Calu3 (cell line): ENCODE results near the gene PRAF2. TPM values are rescaled to one million over a fixed set of nuclear protein-coding genes. Genes with fewer than 3 reads are reported as not detected.

ENCODE experiments used
- BruUV-seq: library from RNA; stranded (reverse); fragments of 400-500 nt; replicated peaks from 2 replicates; lab custom pipeline; 2021; lab: Mats Ljungman, UMichigan
- CTCF ChIA-PET: fragments of 300-600 bp; sonication (Branson Sonifier 250); formaldehyde crosslinking; loops from one replicate; lab custom pipeline; 2022; ENCODE audit warnings: antibody characterized with exemption; lab: Charles Lee
- DNase-seq: peaks from one replicate; pipeline ENCODE4 v3.0.0; 2022
- H3K27ac Mint-ChIP-seq: one replicate; pipeline ENCODE4 v1.8.0; 2022; ENCODE audit warnings: mixed read lengths; ENCODE audit not compliant: unreplicated experiment
- H3K27me3 Mint-ChIP-seq: one replicate; pipeline ENCODE4 v1.8.0; 2022; ENCODE audit warnings: mixed read lengths; ENCODE audit not compliant: unreplicated experiment
- H3K36me3 Mint-ChIP-seq: one replicate; pipeline ENCODE4 v1.8.0; 2022; ENCODE audit warnings: mild to moderate bottlenecking, moderate library complexity, mixed read lengths; ENCODE audit not compliant: insufficient read depth, unreplicated experiment
- H3K4me1 Mint-ChIP-seq: one replicate; pipeline ENCODE4 v1.8.0; 2022; ENCODE audit warnings: mild to moderate bottlenecking, low read depth, mixed read lengths; ENCODE audit not compliant: unreplicated experiment
- H3K4me3 Mint-ChIP-seq: one replicate; pipeline ENCODE4 v1.8.0; 2022; ENCODE audit warnings: mild to moderate bottlenecking, low read depth, moderate library complexity, mixed read lengths; ENCODE audit not compliant: unreplicated experiment
- H3K9me3 Mint-ChIP-seq: one replicate; pipeline ENCODE4 v1.8.0; 2022; ENCODE audit warnings: low read depth, mixed read lengths; ENCODE audit not compliant: unreplicated experiment
- intact Hi-C: fragments of 100-400 bp; cut with micrococcal nuclease; formaldehyde crosslinking; loops from one replicate; pipeline ENCODE4 v1.10.0; 2022; ENCODE audit not compliant: unreplicated experiment
- total RNA-seq: library from RNA; stranded (reverse); gene quantifications from 2 replicates; pipeline ENCODE4 v1.2.3, GENCODE V29; 2022
- TF ChIP-seq, protein P1 (sequence below): fragments of 200-600 bp; IDR thresholded peaks from one replicate; pipeline ENCODE4 v1.8.0; 2022; ENCODE audit warnings: antibody characterized with exemption; ENCODE audit not compliant: unreplicated experiment

Gene PRAF2
- total RNA-seq, 1 experiment from 2014 or later = 16.1 TPM

DNA sequence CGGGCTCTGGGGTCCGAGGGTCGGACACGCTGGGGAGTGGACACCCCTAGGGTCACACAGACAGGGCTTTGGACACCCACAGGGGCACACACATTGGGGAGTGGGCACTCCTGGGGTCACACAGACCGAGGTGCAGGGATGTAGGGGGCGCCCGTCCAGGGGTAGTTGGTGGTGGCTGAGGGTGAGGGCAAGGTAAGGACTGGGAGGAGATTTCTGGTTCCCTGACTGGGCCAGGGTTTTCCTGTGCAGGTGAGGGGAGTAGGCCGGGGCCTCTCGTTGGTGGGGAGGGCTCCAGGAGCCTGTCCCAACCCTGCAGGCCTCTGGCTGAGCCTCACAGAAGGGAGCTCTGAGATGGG, 27.8 kb upstream of the PRAF2 start:
- H3K9me3 Mint-ChIP-seq = no peaks in the 10 kb centered on the region
- CTCF ChIA-PET = interaction anchor here (1.0 kb wide), 1 partner anchor 54 kb away, joined by 4 read pairs; no protein-coding TSS in a partner anchor
- peaks cover 8% of the 10 kb centered on the region for H3K4me1 Mint-ChIP-seq
- no peak for DNase-seq
- H3K27ac Mint-ChIP-seq = peak overlapping the region; percentile 75
- peak overlapping the region; percentile 87 for H3K4me3 Mint-ChIP-seq
- TF ChIP-seq, protein P1, sequence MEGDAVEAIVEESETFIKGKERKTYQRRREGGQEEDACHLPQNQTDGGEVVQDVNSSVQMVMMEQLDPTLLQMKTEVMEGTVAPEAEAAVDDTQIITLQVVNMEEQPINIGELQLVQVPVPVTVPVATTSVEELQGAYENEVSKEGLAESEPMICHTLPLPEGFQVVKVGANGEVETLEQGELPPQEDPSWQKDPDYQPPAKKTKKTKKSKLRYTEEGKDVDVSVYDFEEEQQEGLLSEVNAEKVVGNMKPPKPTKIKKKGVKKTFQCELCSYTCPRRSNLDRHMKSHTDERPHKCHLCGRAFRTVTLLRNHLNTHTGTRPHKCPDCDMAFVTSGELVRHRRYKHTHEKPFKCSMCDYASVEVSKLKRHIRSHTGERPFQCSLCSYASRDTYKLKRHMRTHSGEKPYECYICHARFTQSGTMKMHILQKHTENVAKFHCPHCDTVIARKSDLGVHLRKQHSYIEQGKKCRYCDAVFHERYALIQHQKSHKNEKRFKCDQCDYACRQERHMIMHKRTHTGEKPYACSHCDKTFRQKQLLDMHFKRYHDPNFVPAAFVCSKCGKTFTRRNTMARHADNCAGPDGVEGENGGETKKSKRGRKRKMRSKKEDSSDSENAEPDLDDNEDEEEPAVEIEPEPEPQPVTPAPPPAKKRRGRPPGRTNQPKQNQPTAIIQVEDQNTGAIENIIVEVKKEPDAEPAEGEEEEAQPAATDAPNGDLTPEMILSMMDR = no peak
- intact Hi-C loops = no loop called here
- peaks cover 32% of the 10 kb centered on the region for H3K36me3 Mint-ChIP-seq
- no TSS peak for BruUV-seq
- H3K27me3 Mint-ChIP-seq = no peaks in the 10 kb centered on the region

- peaks cover 26% of the 10 kb centered on the region for H3K36me3 Mint-ChIP-seq
- peak; percentile 93 for DNase-seq
- peak overlapping the region; percentile 75 for H3K27ac Mint-ChIP-seq
- intact Hi-C loops = no loop called here
- peak overlapping the region; percentile 87 for H3K4me3 Mint-ChIP-seq
- TF ChIP-seq, protein P1 = no peak
- CTCF ChIA-PET = interaction anchor here (0.6 to 1.0 kb wide), 3 partner anchors 55 to 89 kb away, joined by 3 to 4 read pairs (median 3); no protein-coding TSS in a partner anchor
- H3K4me1 Mint-ChIP-seq = peaks cover 8% of the 10 kb centered on the region
- H3K9me3 Mint-ChIP-seq = no peaks in the 10 kb centered on the region
- BruUV-seq = TSS peak; percentile 74
- H3K27me3 Mint-ChIP-seq = no peaks in the 10 kb centered on the region
Observed at GRCh38 chrX:49100704-49101628, 27.2 kb upstream of the PRAF2 start.

DNA sequence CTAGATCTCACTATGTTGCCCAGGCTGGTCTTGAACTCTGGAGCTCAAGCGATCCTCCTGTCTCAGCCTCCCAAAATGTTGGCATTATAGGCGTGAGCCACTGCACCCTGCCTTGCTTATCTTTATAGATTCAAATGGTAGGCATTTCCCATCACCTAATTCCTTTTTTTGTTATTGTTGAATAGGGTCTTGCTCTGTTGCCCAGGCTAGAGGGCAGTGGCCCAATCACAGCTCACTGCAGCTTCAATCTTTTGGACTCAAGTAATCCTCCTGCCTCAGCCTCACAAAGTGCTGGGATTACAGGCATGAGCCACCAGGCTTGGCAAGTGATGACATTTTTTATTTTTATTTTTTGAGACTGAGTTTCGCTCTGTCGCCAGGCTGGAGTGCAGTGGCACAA, 22.6 kb upstream of the PRAF2 start:
- peaks cover 3% of the 10 kb centered on the region for H3K4me1 Mint-ChIP-seq
- H3K27ac Mint-ChIP-seq = no peak overlapping the region
- CTCF ChIA-PET = interaction anchor here (0.7 to 1.3 kb wide), 2 partner anchors 75 to 535 kb away, joined by 3 read pairs; no protein-coding TSS in a partner anchor
- H3K9me3 Mint-ChIP-seq = no peaks in the 10 kb centered on the region
- no peak overlapping the region for H3K4me3 Mint-ChIP-seq
- intact Hi-C loops = no loop called here
- no peak for DNase-seq
- peaks cover 18% of the 10 kb centered on the region for H3K36me3 Mint-ChIP-seq
- no TSS peak for BruUV-seq
- no peaks in the 10 kb centered on the region for H3K27me3 Mint-ChIP-seq
- TF ChIP-seq, protein P1 = no peak

DNA sequence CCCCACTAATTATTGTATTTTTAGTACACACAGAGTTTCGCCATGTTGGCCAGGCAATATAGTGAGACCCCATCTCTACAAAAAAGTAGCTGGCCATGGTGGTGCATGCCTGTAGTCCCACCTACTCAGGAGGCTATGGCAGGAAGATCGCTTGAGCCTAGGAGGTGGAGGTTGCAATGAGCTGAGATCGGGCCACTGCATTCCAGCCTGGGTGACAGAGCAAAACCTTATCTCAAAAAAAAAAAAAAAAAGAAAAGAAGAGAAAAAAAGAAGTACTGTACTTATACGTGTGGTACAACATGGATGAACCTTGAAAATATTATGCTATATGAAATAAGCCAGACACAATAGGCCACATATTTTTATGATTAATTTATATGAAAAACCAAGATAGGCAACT, 15.8 kb upstream of the PRAF2 start:
- DNase-seq = no peak
- no peaks in the 10 kb centered on the region for H3K9me3 Mint-ChIP-seq
- CTCF ChIA-PET = no interaction called here
- BruUV-seq = no TSS peak
- H3K27ac Mint-ChIP-seq = no peak overlapping the region
- no peak overlapping the region for H3K4me3 Mint-ChIP-seq
- intact Hi-C loops = no loop called here
- no peaks in the 10 kb centered on the region for H3K4me1 Mint-ChIP-seq
- TF ChIP-seq, protein P1 = no peak
- H3K36me3 Mint-ChIP-seq = no peaks in the 10 kb centered on the region
- no peaks in the 10 kb centered on the region for H3K27me3 Mint-ChIP-seq
